CD8-positive, alpha-beta memory T cell (primary cell): ENCODE results near the gene TGIF2LX. TPM values are rescaled to one million over a fixed set of nuclear protein-coding genes. Genes with fewer than 3 reads are reported as not detected.
"Not testable (repeated sequence)": the region's sequence is repeated elsewhere in the genome, so short reads cannot be mapped to it uniquely, and the experiment has no call there.

ENCODE experiments used
- CTCF ChIA-PET: fragments of 350-600 bp; sonication (Branson Sonifier 250); formaldehyde crosslinking; loops from one replicate; lab custom pipeline; 2021; ENCODE audit warnings: antibody characterized with exemption; lab: Charles Lee
- POLR2A ChIA-PET: fragments of 350-600 bp; sonication (Branson Sonifier 250); formaldehyde crosslinking; loops from one replicate; lab custom pipeline; 2021; ENCODE audit warnings: antibody characterized with exemption; lab: Charles Lee
- DNase-seq, 5 donors: peaks; one replicate each; pipeline versions ENCODE4 v3.0.0 to v3.0.0-alpha.2; 2020 to 2022; ENCODE audit warnings: mixed read lengths in 1 of 5
- H3K27ac ChIP-seq: one replicate; pipeline ENCODE4 v1.7.0; 2013; ENCODE audit warnings: low read depth, mild to moderate bottlenecking, low read length, moderate library complexity
- H3K27me3 ChIP-seq: 2 replicates; pipeline ENCODE4 v1.7.0; 2013; ENCODE audit warnings: low read length, mild to moderate bottlenecking; ENCODE audit not compliant: insufficient read depth, poor library complexity, severe bottlenecking
- H3K36me3 ChIP-seq: 2 replicates; pipeline ENCODE4 v1.7.0; 2013; ENCODE audit warnings: mild to moderate bottlenecking, low read length, moderate library complexity; ENCODE audit not compliant: insufficient read depth
- H3K4me1 ChIP-seq: 2 replicates; pipeline ENCODE4 v1.7.0; 2013; ENCODE audit warnings: mild to moderate bottlenecking, low read length, moderate library complexity; ENCODE audit not compliant: insufficient read depth
- H3K4me3 ChIP-seq: 2 replicates; pipeline ENCODE4 v1.7.0; 2013; ENCODE audit warnings: mild to moderate bottlenecking, low read length
- H3K9me3 ChIP-seq: 2 replicates; pipeline ENCODE4 v1.7.0; 2013; ENCODE audit warnings: mild to moderate bottlenecking, low read length
- H3K27ac Mint-ChIP-seq, 8 donors: one replicate each; pipeline ENCODE4 v1.8.0; 2020 to 2021; ENCODE audit warnings: mixed read lengths in 8 of 8, mild to moderate bottlenecking in 6 of 8, inconsistent platforms in 3 of 8, moderate library complexity in 3 of 8
- H3K27me3 Mint-ChIP-seq, 2 donors: one replicate each; pipeline ENCODE4 v1.8.0; 2020 to 2021; ENCODE audit warnings: mixed read lengths in 2 of 2, mild to moderate bottlenecking in 1 of 2, moderate library complexity in 1 of 2
- H3K36me3 Mint-ChIP-seq, 3 donors: one replicate each; pipeline ENCODE4 v1.8.0; 2020 to 2021; ENCODE audit warnings: mixed read lengths in 3 of 3, inconsistent platforms in 1 of 3, mild to moderate bottlenecking in 1 of 3
- H3K4me1 Mint-ChIP-seq, 3 donors: one replicate each; pipeline ENCODE4 v1.8.0; 2020 to 2021; ENCODE audit warnings: mixed read lengths in 3 of 3, inconsistent platforms in 1 of 3, mild to moderate bottlenecking in 1 of 3
- H3K4me3 Mint-ChIP-seq, 7 donors: one replicate each; pipeline ENCODE4 v1.8.0; 2020 to 2021; ENCODE audit warnings: mixed read lengths in 7 of 7, mild to moderate bottlenecking in 6 of 7, moderate library complexity in 4 of 7, inconsistent platforms in 2 of 7
- H3K9me3 Mint-ChIP-seq, 5 donors: one replicate each; pipeline ENCODE4 v1.8.0; 2020 to 2022; ENCODE audit warnings: mixed read lengths in 5 of 5, mild to moderate bottlenecking in 3 of 5, moderate library complexity in 2 of 5, inconsistent platforms in 1 of 5
- polyA plus RNA-seq: library from polyadenylated mRNA; unstranded; fragments of 300-500 nt; fragmentation: Illumina TruSeq; gene quantifications from one replicate; pipeline ENCODE4 v1.2.3, GENCODE V29; 2021
- total RNA-seq, 2 experiments: library from RNA; stranded (reverse); gene quantifications; one replicate each; pipeline ENCODE4 v1.2.3, GENCODE V29; 2021

The TGIF2LX gene
- total RNA-seq (not detected), polyA plus RNA-seq (not detected)

- DNase-seq, H3K27ac Mint-ChIP-seq, H3K27ac ChIP-seq, CTCF ChIA-PET, H3K4me1 Mint-ChIP-seq, H3K36me3 ChIP-seq, H3K4me1 ChIP-seq, H3K36me3 Mint-ChIP-seq, H3K4me3 ChIP-seq, H3K4me3 Mint-ChIP-seq, POLR2A ChIA-PET, H3K9me3 ChIP-seq, H3K27me3 Mint-ChIP-seq, H3K9me3 Mint-ChIP-seq, H3K27me3 ChIP-seq: not testable (repeated sequence)
Observed at GRCh38 chrX:89921665-89922064, at the start of gene TGIF2LX. Gene TGIF2LX, plus strand, starts transcription at chrX:89921908. Its CDS starts 178 bp downstream, at chrX:89922086.

- H3K36me3 ChIP-seq, DNase-seq, H3K4me3 Mint-ChIP-seq, H3K27ac ChIP-seq, CTCF ChIA-PET, H3K4me3 ChIP-seq, H3K36me3 Mint-ChIP-seq, H3K27me3 ChIP-seq, H3K4me1 Mint-ChIP-seq, H3K9me3 ChIP-seq, H3K4me1 ChIP-seq, POLR2A ChIA-PET, H3K27me3 Mint-ChIP-seq, H3K9me3 Mint-ChIP-seq, H3K27ac Mint-ChIP-seq: not testable (repeated sequence)
Observed at GRCh38 chrX:89922338-89922934, 728 bp downstream of the TGIF2LX start.

- DNase-seq, POLR2A ChIA-PET, H3K27me3 ChIP-seq, H3K27me3 Mint-ChIP-seq, H3K9me3 ChIP-seq, H3K27ac Mint-ChIP-seq, CTCF ChIA-PET, H3K9me3 Mint-ChIP-seq, H3K27ac ChIP-seq, H3K4me3 Mint-ChIP-seq, H3K36me3 Mint-ChIP-seq, H3K4me3 ChIP-seq, H3K4me1 Mint-ChIP-seq, H3K36me3 ChIP-seq, H3K4me1 ChIP-seq: not testable (repeated sequence)
Observed at GRCh38 chrX:89943077-89943476, 21.4 kb downstream of the TGIF2LX start.

GRCh38 chrX:89965588-89965987 lies 43.9 kb downstream of the TGIF2LX start:
- H3K36me3 Mint-ChIP-seq, POLR2A ChIA-PET, H3K27ac ChIP-seq, H3K9me3 Mint-ChIP-seq, H3K4me1 Mint-ChIP-seq, H3K4me1 ChIP-seq, H3K27ac Mint-ChIP-seq, H3K9me3 ChIP-seq, DNase-seq, CTCF ChIA-PET, H3K27me3 ChIP-seq, H3K27me3 Mint-ChIP-seq, H3K36me3 ChIP-seq, H3K4me3 ChIP-seq, H3K4me3 Mint-ChIP-seq: not testable (repeated sequence)
